ENCODE measurements around the gene TMPRSS3.

TMPRSS3 gene

DNA sequence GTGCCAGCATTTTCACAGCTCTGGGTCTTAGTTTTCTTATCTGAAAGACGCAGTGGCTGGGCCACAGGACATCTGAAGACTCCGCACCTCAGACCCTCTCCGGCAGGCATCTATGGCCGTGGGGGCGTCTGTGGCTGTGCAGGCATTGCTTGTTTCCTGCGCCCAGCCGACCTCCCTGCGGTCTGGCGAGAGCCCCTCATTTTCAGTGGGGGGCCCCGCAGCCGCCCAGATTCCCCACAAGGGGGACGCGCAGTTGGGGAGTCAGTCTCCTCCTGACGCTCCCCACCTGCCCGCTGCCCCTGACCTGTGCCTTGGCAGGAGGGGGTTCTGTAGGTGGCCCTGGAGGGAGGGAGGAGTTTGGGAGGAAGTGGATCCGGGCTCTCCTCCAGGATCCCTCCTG is 26.0 kb downstream of the TMPRSS3 start:
- no peak for DNase-seq

GRCh38 chr21:42367367-42368165 is 28.3 kb downstream of the TMPRSS3 start:
- DNase-seq, result no peak

DNA sequence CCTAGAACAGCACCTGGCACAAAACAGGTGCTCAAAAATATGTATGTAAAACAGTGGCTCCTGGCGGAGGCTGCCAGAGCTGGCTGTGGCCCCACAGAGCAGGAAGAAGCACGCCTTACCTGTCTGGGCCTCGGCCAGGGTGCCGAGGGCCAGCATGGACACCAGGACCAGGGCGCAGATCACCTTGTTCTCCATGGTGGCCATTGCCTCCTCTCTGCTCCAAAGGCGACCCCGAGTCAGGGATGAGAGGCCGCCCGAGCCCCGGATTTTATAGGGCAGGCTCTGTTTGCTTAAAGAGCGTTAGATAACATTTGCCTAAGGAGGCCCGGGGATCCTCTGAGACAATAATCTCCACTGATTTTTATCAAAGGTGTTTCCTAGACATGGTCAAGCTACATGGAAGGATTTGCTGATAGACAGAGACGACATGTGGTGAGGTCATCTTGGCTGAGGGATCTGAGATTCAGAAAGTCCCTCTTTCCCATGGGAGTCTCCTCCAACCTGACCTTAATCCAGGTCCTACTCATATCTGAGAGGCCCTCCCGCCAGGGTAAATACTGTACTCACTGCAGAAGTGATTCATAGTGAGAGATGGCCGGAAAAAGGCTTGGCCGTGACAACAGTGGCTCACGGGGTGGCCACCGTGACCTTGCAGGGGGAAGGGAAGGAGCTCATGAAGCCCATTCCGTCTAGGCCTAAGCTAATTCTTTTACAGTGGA is 29.4 kb downstream of the TMPRSS3 start, which contains the start of gene TFF1:
Gene TFF1, minus strand, starts transcription at position 244 of the 719 bp plus-strand sequence. Its CDS starts 40 bp downstream, at position 204.
- no peak for DNase-seq

DNA sequence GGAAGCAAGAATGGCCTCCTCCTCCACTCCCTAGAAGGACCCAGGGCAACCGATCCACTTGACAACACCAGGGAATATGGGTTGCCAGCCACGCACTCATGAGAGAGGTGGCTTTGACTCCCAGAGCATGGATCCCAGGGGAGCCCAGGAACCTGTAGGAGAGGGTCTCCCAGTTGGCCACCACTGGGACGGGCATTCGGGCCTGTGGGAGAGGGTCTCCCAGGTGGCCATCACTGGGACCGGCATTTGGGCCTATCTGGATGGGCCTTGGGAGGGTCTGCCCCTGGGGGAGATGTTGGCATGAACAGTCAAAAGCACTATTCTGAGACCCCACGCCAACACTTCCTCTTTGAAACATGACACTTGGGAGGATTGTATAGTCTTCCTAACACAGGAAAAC is 30.1 kb downstream of the TMPRSS3 start:
- no peak for DNase-seq

- no peak for DNase-seq
These were observed 31.5 kb downstream of the TMPRSS3 start for GRCh38 chr21:42364304-42364865.

DNA sequence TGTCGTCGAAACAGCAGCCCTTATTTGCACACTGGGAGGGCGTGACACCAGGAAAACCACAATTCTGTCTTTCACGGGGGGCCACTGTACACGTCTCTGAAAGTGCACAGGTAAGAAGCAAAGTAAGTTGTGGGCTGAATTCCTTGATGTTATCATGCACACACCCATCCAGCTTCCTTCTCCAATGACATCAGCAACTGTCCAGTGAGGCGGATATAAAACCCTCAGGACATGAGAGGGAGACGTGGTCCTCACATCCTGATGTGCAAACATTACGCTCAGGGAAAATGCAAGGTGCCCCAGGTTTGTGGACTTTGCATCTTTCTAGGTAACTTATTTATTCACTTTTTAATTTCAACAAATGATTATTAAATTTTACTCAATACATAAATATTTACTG is 32.5 kb downstream of the TMPRSS3 start:
- no peak for DNase-seq

DNA sequence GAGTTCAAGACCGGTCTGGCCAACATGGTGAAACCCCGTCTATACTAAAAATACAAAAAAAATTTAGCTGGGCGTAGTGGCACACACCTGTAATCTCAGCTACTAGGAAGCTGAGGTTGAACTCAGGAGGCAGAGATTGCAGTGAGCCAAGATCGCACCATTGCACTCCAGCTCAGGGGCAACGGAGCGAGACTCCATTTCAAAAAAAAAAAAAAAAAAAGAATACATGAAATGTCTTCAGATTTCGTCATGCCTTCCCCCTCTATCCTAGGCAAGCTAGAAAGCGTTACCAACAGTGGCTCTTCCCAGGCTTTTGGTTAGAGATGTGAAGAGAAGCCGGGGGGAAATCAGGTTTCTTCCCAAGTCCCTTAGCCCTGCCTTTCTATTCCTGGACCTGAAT is 33.2 kb downstream of the TMPRSS3 start:
- DNase-seq, result no peak

- no peak for DNase-seq
These were observed 33.7 kb downstream of the TMPRSS3 start for GRCh38 chr21:42362198-42362597.

DNA sequence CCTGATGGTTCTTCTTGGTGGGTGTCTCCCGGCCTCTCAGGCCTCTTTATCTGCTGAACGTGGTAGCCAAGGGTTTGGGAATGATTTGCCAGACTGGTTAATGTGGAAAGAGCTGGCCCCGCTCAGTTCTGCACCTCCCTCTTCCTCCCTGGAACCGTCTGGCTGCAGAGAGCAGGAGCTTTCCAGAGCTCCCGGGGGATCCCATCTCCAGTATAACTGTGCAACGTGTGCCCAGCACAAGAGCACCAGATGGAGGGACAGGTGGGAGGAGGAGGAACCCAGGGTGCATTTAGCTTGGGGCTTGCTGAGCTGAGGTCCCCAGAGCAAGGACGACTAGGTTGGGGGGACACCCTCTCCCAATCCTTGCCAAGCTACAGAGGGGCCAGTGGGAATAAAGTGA is 34.6 kb downstream of the TMPRSS3 start:
- DNase-seq, result no peak

- no peak for DNase-seq
These were observed 35.5 kb downstream of the TMPRSS3 start for GRCh38 chr21:42360317-42360716.

GRCh38 chr21:42358937-42359336 is 36.9 kb downstream of the TMPRSS3 start:
- no peak for DNase-seq

DNA sequence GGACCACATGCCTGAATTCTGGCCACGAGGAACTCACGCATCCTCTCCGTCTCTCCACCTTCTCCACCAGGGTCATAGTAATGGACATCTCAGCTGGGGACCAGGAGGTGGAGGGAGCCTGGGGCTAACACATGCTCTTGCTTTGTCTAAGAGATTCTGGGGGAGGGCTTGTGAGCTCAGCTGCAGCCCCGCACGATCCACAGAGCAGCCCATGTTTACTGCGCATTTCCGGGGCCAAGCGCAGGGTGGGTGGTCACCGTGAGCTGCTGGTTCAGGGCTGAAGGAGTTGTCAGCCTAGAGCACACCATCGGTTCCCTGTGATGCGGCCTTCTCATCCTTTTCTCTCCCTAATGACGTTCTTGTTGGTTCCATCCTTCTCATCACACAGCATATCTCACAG is 37.6 kb downstream of the TMPRSS3 start:
- no peak for DNase-seq

- DNase-seq, result no peak
These were observed 38.5 kb downstream of the TMPRSS3 start for GRCh38 chr21:42357307-42357706.

DNA sequence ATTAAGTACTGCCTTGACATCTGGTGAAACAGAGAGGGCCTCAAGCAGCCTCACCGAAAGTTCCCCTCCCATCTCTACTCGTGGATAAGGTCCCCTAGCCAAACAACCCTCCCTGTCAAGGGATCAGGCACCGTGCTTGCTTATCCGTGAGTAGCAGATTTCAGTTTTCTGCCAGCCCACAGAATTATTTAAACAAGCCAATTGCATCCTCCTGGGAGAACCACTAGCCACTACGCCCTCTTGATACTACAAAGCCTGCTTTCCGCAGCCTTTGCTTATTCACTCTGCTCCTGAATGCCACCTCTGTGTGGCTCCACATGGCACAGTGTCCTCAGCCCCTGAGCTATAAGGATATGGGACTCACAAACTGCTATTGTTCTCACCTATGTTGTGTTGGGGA is 39.2 kb downstream of the TMPRSS3 start:
- no peak for DNase-seq

GRCh38 chr21:42356046-42356445 is 39.8 kb downstream of the TMPRSS3 start:
- no peak for DNase-seq

GRCh38 chr21:42353623-42354022 is 42.2 kb downstream of the TMPRSS3 start:
- no peak for DNase-seq

GRCh38 chr21:42352441-42353095 is 43.3 kb downstream of the TMPRSS3 start:
- DNase-seq, result no peak

DNA sequence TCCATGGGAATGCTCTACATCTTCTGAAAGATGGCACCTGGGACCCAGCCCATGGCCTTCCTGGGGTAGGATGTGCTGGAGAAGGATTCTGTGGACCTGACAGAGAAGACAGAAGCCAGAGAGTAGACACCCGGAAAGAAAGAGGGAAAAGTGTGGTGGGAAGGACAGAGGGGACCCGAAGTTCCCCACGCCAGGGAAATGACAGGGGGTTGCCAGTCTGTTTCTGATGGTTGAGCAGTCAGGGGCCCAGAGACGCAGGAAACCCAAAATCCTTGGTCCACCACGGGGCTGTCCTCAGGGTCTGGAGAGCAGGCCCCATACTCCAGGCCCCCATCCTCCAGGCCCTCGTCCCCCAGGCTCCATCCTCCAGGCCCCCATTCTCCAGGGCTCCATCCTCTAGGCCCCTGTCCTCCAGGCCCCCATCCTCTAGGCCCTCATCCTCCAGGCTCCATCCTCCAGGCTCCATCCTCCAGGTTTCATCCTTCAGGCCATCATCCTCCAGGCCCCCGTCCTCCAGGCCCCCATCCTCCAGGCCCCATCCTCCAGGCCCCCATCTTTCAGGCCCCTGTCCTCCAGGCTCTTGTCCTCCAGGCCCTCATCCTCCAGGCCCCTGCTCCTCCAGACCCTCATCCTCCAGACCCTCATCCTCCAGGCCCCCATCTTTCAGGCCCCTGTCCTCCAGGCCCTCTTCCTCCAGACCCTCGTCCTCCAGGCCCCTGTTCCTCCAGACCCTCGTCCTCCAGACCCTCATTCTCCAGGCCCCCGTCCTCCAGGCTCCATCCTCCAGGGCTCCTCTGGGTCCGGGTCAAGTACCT is 44.0 kb downstream of the TMPRSS3 start:
- DNase-seq, result no peak

DNA sequence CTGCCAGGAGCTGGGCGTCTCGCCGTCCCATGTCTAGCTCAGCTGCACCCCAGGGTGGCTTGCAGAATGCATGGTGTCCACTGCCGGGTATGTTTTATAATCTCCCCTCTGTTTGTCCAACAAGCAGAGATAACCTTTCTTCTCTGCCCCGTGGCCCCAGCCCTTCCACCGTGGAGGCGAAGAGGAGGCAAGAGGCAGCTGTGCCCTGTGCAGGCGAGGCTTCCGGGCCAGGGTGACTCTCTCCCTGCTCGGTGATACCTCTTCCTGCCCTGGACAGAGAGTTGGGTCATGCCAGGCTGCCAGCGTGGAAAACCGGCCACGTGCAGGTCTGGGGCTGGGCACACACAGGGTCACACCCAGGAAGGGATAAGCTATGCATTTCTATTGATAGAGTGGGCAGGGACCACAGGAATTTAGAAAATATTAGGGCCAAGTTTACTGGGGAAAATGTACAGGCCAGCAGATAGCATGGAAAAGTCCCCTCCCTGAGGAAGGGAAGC is 44.9 kb downstream of the TMPRSS3 start, which contains the start of gene TFF2:
Gene TFF2, minus strand, starts transcription at position 68 of the 500 bp plus-strand sequence. Its CDS starts 37 bp downstream, at position 31.
- DNase-seq, result no peak

- DNase-seq, result no peak
These were observed 45.4 kb downstream of the TMPRSS3 start for GRCh38 chr21:42350318-42350910.

- no peak for DNase-seq
These were observed 46.2 kb downstream of the TMPRSS3 start for GRCh38 chr21:42349420-42350317.
